Measurements from ENCODE around the gene C1orf226. TPM values are rescaled to one million over a fixed set of nuclear protein-coding genes. Genes with fewer than 3 reads are reported as not detected.

C1orf226 gene
- total and polyA plus RNA-seq, 10 of the 15 experiments (the other 5 are each of a cell fraction or from before 2014, with no cell fraction given) = not detected

GRCh38 chr1:162374406-162374805 lies 7.1 kb upstream of the C1orf226 start (continued):
- no peak for TF ChIP-seq SKIL (IDR thresholded peaks at IDR 0.05; ENCODE audit: low read depth, poor library complexity, severe bottlenecking)
- no peak for TF ChIP-seq BACH1 (IDR thresholded peaks at IDR 0.05; ENCODE audit: borderline replicate concordance)
- TF ChIP-seq ZBTB33 (IDR thresholded peaks at IDR 0.05) = no peak
- no peak for TF ChIP-seq CHD4 (IDR thresholded peaks at IDR 0.05)
- no peak for TF ChIP-seq IKZF1 (conservative IDR thresholded peaks at IDR 0.05)
- no peak for TF ChIP-seq SMAD5 (IDR thresholded peaks at IDR 0.05; ENCODE audit: low read depth)
- TF ChIP-seq CEBPZ (IDR thresholded peaks at IDR 0.05; ENCODE audit: low read depth, low read length) = no peak
